ENCODE results near the gene HIP1R.

The HIP1R gene

GRCh38 chr12:122847516-122847836 is 12.2 kb downstream of the HIP1R start:
- DNase-seq (ENCODE audit: low read depth), result no peak

- no peak for DNase-seq (ENCODE audit: low read depth)
Observed at GRCh38 chr12:122847921-122848421, 12.7 kb downstream of the HIP1R start.

- no peak for DNase-seq (ENCODE audit: low read depth)
Observed at GRCh38 chr12:122848471-122849351, 13.5 kb downstream of the HIP1R start.

- no peak for DNase-seq (ENCODE audit: low read depth)
Observed at GRCh38 chr12:122849352-122850047, 14.2 kb downstream of the HIP1R start.

GRCh38 chr12:122850048-122850445 is 14.8 kb downstream of the HIP1R start:
- no peak for DNase-seq (ENCODE audit: low read depth)

- DNase-seq (ENCODE audit: low read depth), result no peak
Observed at GRCh38 chr12:122850695-122851350, 15.6 kb downstream of the HIP1R start.

GRCh38 chr12:122851820-122852219 is 16.6 kb downstream of the HIP1R start:
- DNase-seq (ENCODE audit: low read depth), result no peak

GRCh38 chr12:122852336-122853275 is 17.3 kb downstream of the HIP1R start:
- DNase-seq (ENCODE audit: low read depth), result no peak

- DNase-seq (ENCODE audit: low read depth), result no peak
Observed at GRCh38 chr12:122853582-122854245, 18.5 kb downstream of the HIP1R start.

- DNase-seq (ENCODE audit: low read depth), result no peak
Observed at GRCh38 chr12:122854554-122854953, 19.3 kb downstream of the HIP1R start.

- no peak for DNase-seq (ENCODE audit: low read depth)
Observed at GRCh38 chr12:122855071-122855829, 20.0 kb downstream of the HIP1R start.

GRCh38 chr12:122855928-122856831 is 20.9 kb downstream of the HIP1R start:
- no peak for DNase-seq (ENCODE audit: low read depth)

GRCh38 chr12:122856999-122857671 is 21.9 kb downstream of the HIP1R start:
- DNase-seq (ENCODE audit: low read depth), result no peak

GRCh38 chr12:122858171-122858570 is 22.9 kb downstream of the HIP1R start:
- DNase-seq (ENCODE audit: low read depth), result no peak

GRCh38 chr12:122858591-122859302 is 23.5 kb downstream of the HIP1R start:
- DNase-seq (ENCODE audit: low read depth), result no peak

- no peak for DNase-seq (ENCODE audit: low read depth)
Observed at GRCh38 chr12:122859303-122860039, 24.2 kb downstream of the HIP1R start.

Measured in GM04504 (cell line).